HepG2 (cell line): Measurements from ENCODE around the gene UBQLN2. TPM values are rescaled to one million over a fixed set of nuclear protein-coding genes. Genes with fewer than 3 reads are reported as not detected.

Experiments
- ATAC-seq: fragments of 200-7000 bp; cut with Tn5 transposase; 3 replicates; pipeline ENCODE4 v1.9.1; 2020; ENCODE audit warnings: mild to moderate bottlenecking, moderate library complexity
- BruUV-seq: library from RNA; stranded (reverse); fragments of 400-500 nt; replicated peaks from 2 replicates; lab custom pipeline; 2021; lab: Mats Ljungman, UMichigan
- CTCF ChIA-PET: fragments of 300-600 bp; formaldehyde crosslinking; extraction: SDS; loops from one replicate; lab custom pipeline; 2021; ENCODE audit warnings: low total read pairs, inconsistent platforms, low intra/inter-chr PET ratio; lab: Yijun Ruan, JAX
- POLR2A ChIA-PET: fragments of 350-600 bp; sonication (Branson Sonifier 250); formaldehyde crosslinking; loops from one replicate; lab custom pipeline; 2020; ENCODE audit warnings: antibody characterized with exemption, inconsistent platforms; lab: Yijun Ruan, JAX
- DNase-seq: peaks from one replicate; pipeline ENCODE4 v3.0.0-alpha.2; 2015; ENCODE audit warnings: low spot score
- FAIRE-seq: peaks from 3 replicates; lab custom pipeline; 2011; peaks lifted over from hg19 to GRCh38; lab: Jason Lieb, UNC
- H2AFZ ChIP-seq: one replicate; pipeline ENCODE4 v1.6.1; 2011; ENCODE audit warnings: low read length, inconsistent platforms
- H3K27ac ChIP-seq: fragments of 300-600 bp; 3 replicates; pipeline ENCODE4 v1.8.0; 2011; ENCODE audit warnings: mixed run types, mild to moderate bottlenecking, mixed read lengths, low read length, inconsistent platforms; ENCODE audit not compliant: insufficient read depth; ENCODE audit errors: extremely low read length
- H3K27me3 ChIP-seq, 2 experiments: fragments of 200-600 bp in 1 of 2; 2 replicates in 1 of 2; 3 replicates in 1 of 2; pipeline versions ENCODE4 v1.6.0 to v1.8.0; 2011; ENCODE audit warnings: low read length in 2 of 2, mild to moderate bottlenecking in 2 of 2, moderate library complexity in 2 of 2, inconsistent platforms in 1 of 2; ENCODE audit not compliant: insufficient read depth in 2 of 2, control insufficient read depth in 1 of 2
- H3K36me3 ChIP-seq, 2 experiments: fragments of 200-600 bp in 1 of 2; replicated peaks in 1 of 2; 2 replicates in 1 of 2; 3 replicates in 1 of 2; pipeline versions ENCODE4 v1.5.1 to v1.8.0; 2011; ENCODE audit warnings: low read length in 2 of 2, inconsistent platforms in 1 of 2; ENCODE audit not compliant: insufficient read depth in 2 of 2, control insufficient read depth in 1 of 2
- H3K4me1 ChIP-seq: 2 replicates; pipeline ENCODE4 v1.5.1; 2012; ENCODE audit warnings: low read length, inconsistent platforms; ENCODE audit not compliant: insufficient read depth
- H3K4me2 ChIP-seq: 2 replicates; pipeline ENCODE4 v1.6.0; 2011; ENCODE audit warnings: low read depth, low read length, inconsistent platforms
- H3K4me3 ChIP-seq, 3 experiments: fragments of 200-600 bp in 1 of 3; sonication (generic), shearing (Covaris generic) in 1 of 3; replicated peaks in 1 of 3; 2 replicates each; pipeline ENCODE4 v1.5.1; 2011 to 2016; ENCODE audit warnings: low read length in 3 of 3, inconsistent platforms in 2 of 3, low read depth in 2 of 3, mild to moderate bottlenecking in 2 of 3, control low read depth in 1 of 3, mixed read lengths in 1 of 3; ENCODE audit not compliant: insufficient read depth in 1 of 3
- H3K79me2 ChIP-seq: one replicate; pipeline ENCODE4 v1.6.1; 2011; ENCODE audit warnings: low read length, inconsistent platforms; ENCODE audit not compliant: insufficient read depth
- H3K9ac ChIP-seq: 2 replicates; pipeline ENCODE4 v1.6.0; 2011; ENCODE audit warnings: mild to moderate bottlenecking, low read depth, low read length, inconsistent platforms; ENCODE audit not compliant: insufficient read depth
- H3K9me3 ChIP-seq: 2 replicates; pipeline ENCODE4 v1.5.1; 2012; ENCODE audit warnings: mild to moderate bottlenecking, low read length
- H4K20me1 ChIP-seq: 2 replicates; pipeline ENCODE4 v1.6.0; 2011; ENCODE audit warnings: inconsistent platforms, mild to moderate bottlenecking, low read length, moderate library complexity; ENCODE audit not compliant: insufficient read depth
- DNMT1 ChIP-seq: sonication (generic); formaldehyde crosslinking; IDR thresholded peaks from 2 replicates; pipeline ENCODE4 v1.5.1; 2020; ENCODE audit warnings: mild to moderate bottlenecking, missing genetic modification reagents
- HIVEP1 ChIP-seq: sonication (generic); formaldehyde crosslinking; IDR thresholded peaks from 2 replicates; pipeline ENCODE4 v1.4.0; 2020; ENCODE audit warnings: mild to moderate bottlenecking, missing genetic modification reagents
- NFE2L2 ChIP-seq: fragments of 150-350 bp; IDR thresholded peaks from 2 replicates; pipeline ENCODE4 v1.6.1; 2014; ENCODE audit warnings: low read length
- TCF7 ChIP-seq: sonication (generic); IDR thresholded peaks from 2 replicates; pipeline ENCODE4 v1.6.1; 2016; ENCODE audit warnings: antibody characterized with exemption, low read depth
- ZNF788 ChIP-seq: sonication (generic); formaldehyde crosslinking; IDR thresholded peaks from 2 replicates; pipeline ENCODE4 v1.5.0; 2020; ENCODE audit warnings: mild to moderate bottlenecking, missing genetic modification reagents, borderline replicate concordance
- WGBS: methylation state at CpG from one replicate; pipeline ENCODE4 v1.1.6; 2017; ENCODE audit warnings: low lambda C conversion rate; 5-methylcytosine and 5-hydroxymethylcytosine counted together
- in situ Hi-C: cut with HindIII; loops from 2 replicates; pipeline ENCODE4 v1.10.0; 2017; ENCODE audit warnings: low pct_unique_long_range_greater_than_20kb; ENCODE audit not compliant: extremely low pct_ligation_motif_present
- intact Hi-C: fragments of 100-400 bp; cut with micrococcal nuclease; formaldehyde crosslinking; loops from one replicate; pipeline ENCODE4 v1.10.0; 2022; ENCODE audit not compliant: unreplicated experiment
- polyA plus RNA-seq, 8 experiments: library from polyadenylated mRNA; depleted of rRNA in 3 of 8; stranded (reverse) in 7 of 8; unstranded in 1 of 8; fragments of >200 nt; fragmentation: Illumina TruSeq in 4 of 8; extraction: Trizol in 4 of 8; gene quantifications; 2 replicates each; pipeline versions ENCODE4 v1.2.1 to v1.2.3, GENCODE V29; 2011 to 2016; ENCODE audit warnings: low read depth in 4 of 8, missing spikeins in 1 of 8, mixed read lengths in 1 of 8; ENCODE audit not compliant: insufficient read depth in 1 of 8
- total RNA-seq, 5 experiments: library from RNA; depleted of rRNA; stranded (reverse); fragments of >200 nt; fragmentation: Illumina TruSeq; extraction: Trizol; gene quantifications; 2 replicates each; pipeline ENCODE4 v1.2.3, GENCODE V29; 2016; ENCODE audit warnings: low read depth in 1 of 5
- TF ChIP-seq, protein P1 (sequence below): sonication (generic); formaldehyde crosslinking; IDR thresholded peaks from 2 replicates; pipeline ENCODE4 v1.4.0; 2020; ENCODE audit warnings: missing genetic modification reagents, borderline replicate concordance

The UBQLN2 gene
- total and polyA plus RNA-seq, 2 of the 13 experiments (the other 11 are each of a cell fraction or from before 2014, with no cell fraction given): 4.1 to 7.2 TPM

DNA sequence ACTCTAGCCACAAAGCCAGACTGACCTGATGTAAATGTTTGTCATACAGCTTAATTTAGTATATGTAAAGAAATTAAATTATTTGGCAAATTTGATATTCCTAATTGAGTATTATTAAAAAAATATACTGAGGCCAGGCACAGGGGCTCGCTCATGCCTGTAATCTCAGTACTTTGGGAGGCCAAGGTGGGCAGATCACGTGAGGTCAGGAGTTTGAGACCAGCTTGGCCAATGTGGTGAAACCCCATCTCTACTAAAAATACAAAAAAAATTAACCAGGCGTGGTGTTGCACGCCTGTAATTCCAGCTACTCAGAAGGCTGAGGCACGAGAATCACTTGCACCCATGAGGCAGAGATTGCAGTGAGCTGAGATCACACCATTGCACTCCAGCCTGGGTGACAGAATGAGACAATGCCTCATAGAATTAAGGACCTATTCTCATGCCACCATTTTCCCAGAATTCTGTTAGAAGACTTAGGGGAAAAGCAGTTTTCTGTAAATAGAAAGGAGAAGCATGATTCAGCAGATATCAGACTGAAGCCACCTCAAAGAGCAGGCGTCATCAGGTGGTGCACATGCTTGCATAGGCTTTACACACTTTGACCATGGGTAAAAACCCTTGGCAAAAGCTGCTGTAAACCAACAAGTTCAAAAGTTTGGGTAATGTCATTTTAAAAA is 6.1 kb downstream of the UBQLN2 start:
- Histone ChIP-seq H3K4me2 (no peak overlapping the region), H3K27me3 (no peaks in the 10 kb centered on the region), H3K36me3 (no peaks in the 10 kb centered on the region), H3K27ac (no peak overlapping the region), H4K20me1 (peaks cover 11% of the 10 kb centered on the region; the same call in 1 of the 2 replicates), H3K79me2 (peaks cover 29% of the 10 kb centered on the region), H2AFZ (no peak overlapping the region), H3K4me1 (no peaks in the 10 kb centered on the region)
- BruUV-seq: no TSS peak
- intact Hi-C loops: no loop called here
- POLR2A ChIA-PET: no interaction called here
- DNase-seq: no peak
- 80% methylated on average over 2 of the region's 6 CpGs for whole genome bisulfite sequencing
- CTCF ChIA-PET: no interaction called here
- TF ChIP-seq NFE2L2 (peak; percentile 41; the same call in 1 of the 2 replicates), HIVEP1 (no peak), DNMT1 (CRISPR knock-in tag) (no peak), ZNF788 (CRISPR knock-in tag) (no peak), TCF7 (no peak)
- TF ChIP-seq, protein P1, sequence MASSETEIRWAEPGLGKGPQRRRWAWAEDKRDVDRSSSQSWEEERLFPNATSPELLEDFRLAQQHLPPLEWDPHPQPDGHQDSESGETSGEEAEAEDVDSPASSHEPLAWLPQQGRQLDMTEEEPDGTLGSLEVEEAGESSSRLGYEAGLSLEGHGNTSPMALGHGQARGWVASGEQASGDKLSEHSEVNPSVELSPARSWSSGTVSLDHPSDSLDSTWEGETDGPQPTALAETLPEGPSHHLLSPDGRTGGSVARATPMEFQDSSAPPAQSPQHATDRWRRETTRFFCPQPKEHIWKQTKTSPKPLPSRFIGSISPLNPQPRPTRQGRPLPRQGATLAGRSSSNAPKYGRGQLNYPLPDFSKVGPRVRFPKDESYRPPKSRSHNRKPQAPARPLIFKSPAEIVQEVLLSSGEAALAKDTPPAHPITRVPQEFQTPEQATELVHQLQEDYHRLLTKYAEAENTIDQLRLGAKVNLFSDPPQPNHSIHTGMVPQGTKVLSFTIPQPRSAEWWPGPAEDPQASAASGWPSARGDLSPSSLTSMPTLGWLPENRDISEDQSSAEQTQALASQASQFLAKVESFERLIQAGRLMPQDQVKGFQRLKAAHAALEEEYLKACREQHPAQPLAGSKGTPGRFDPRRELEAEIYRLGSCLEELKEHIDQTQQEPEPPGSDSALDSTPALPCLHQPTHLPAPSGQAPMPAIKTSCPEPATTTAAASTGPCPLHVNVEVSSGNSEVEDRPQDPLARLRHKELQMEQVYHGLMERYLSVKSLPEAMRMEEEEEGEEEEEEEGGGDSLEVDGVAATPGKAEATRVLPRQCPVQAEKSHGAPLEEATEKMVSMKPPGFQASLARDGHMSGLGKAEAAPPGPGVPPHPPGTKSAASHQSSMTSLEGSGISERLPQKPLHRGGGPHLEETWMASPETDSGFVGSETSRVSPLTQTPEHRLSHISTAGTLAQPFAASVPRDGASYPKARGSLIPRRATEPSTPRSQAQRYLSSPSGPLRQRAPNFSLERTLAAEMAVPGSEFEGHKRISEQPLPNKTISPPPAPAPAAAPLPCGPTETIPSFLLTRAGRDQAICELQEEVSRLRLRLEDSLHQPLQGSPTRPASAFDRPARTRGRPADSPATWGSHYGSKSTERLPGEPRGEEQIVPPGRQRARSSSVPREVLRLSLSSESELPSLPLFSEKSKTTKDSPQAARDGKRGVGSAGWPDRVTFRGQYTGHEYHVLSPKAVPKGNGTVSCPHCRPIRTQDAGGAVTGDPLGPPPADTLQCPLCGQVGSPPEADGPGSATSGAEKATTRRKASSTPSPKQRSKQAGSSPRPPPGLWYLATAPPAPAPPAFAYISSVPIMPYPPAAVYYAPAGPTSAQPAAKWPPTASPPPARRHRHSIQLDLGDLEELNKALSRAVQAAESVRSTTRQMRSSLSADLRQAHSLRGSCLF: no peak
- TF ChIP-seq, all 625 proteins: peak for 1
- no peak overlapping the region for H3K9ac ChIP-seq
- no peak for FAIRE-seq
- ATAC-seq: no peak
- in situ Hi-C loops: no loop called here
- no peaks in the 10 kb centered on the region for H3K9me3 ChIP-seq
- H3K4me3 ChIP-seq: no peak overlapping the region
